Adipocyte (in vitro differentiated cells): ENCODE measurements around the gene AFAP1.
A peak's percentile ranks its signal among the peaks of the same experiment; 100 is the strongest.
"Not testable (repeated sequence)": the region's sequence is repeated elsewhere in the genome, so short reads cannot be mapped to it uniquely, and the experiment has no call there.

Experiments
- DNase-seq: peaks from one replicate; pipeline ENCODE4 v3.0.0-alpha.2; 2015; ENCODE audit warnings: low read depth
- H3K27me3 ChIP-seq: replicated peaks from 2 replicates; pipeline ENCODE4 v1.7.0; 2013; ENCODE audit warnings: mild to moderate bottlenecking, low read length, moderate library complexity; ENCODE audit not compliant: control insufficient read depth, insufficient read depth
- H3K36me3 ChIP-seq: 2 replicates; pipeline ENCODE4 v1.7.0; 2013; ENCODE audit warnings: low read length, mild to moderate bottlenecking, moderate library complexity; ENCODE audit not compliant: control insufficient read depth, insufficient read depth, severe bottlenecking
- H3K4me1 ChIP-seq: 2 replicates; pipeline ENCODE4 v1.7.0; 2013; ENCODE audit warnings: mild to moderate bottlenecking, low read length, moderate library complexity; ENCODE audit not compliant: control insufficient read depth, insufficient read depth
- H3K4me3 ChIP-seq: 2 replicates; pipeline ENCODE4 v1.7.0; 2013; ENCODE audit warnings: mild to moderate bottlenecking, low read length, moderate library complexity
- H3K9ac ChIP-seq: 2 replicates; pipeline ENCODE4 v1.7.0; 2013; ENCODE audit warnings: mild to moderate bottlenecking, low read length, moderate library complexity
- H3K9me3 ChIP-seq: 2 replicates; pipeline ENCODE4 v1.7.0; 2013; ENCODE audit warnings: mild to moderate bottlenecking, low read length, moderate library complexity; ENCODE audit not compliant: control insufficient read depth

AFAP1 gene

GRCh38 chr4:7959078-7959477 is 19.4 kb upstream of the AFAP1 start:
- no peak for DNase-seq
- no peaks in the 10 kb centered on the region for H3K27me3 ChIP-seq

GRCh38 chr4:7956934-7957656 is 17.4 kb upstream of the AFAP1 start:
- H3K36me3 ChIP-seq: no peaks in the 10 kb centered on the region
- no peak overlapping the region for H3K9ac ChIP-seq
- H3K9me3 ChIP-seq: no peaks in the 10 kb centered on the region
- H3K4me1 ChIP-seq: peaks cover 26% of the 10 kb centered on the region
- DNase-seq: no peak
- H3K4me3 ChIP-seq: no peak overlapping the region
- H3K27me3 ChIP-seq: no peaks in the 10 kb centered on the region

More at GRCh38 chr4:7959078-7959477, 19.4 kb upstream of the AFAP1 start:
- Histone ChIP-seq H3K4me3 (no peak overlapping the region), H3K9me3 (no peaks in the 10 kb centered on the region), H3K9ac (no peak overlapping the region), H3K4me1 (peaks cover 26% of the 10 kb centered on the region), H3K36me3 (no peaks in the 10 kb centered on the region)

- no peak overlapping the region for H3K9ac ChIP-seq
- no peaks in the 10 kb centered on the region for H3K9me3 ChIP-seq
- H3K4me3 ChIP-seq: no peak overlapping the region
- H3K36me3 ChIP-seq: no peaks in the 10 kb centered on the region
- H3K27me3 ChIP-seq: no peaks in the 10 kb centered on the region
- peak; percentile 66 for DNase-seq
- H3K4me1 ChIP-seq: peaks cover 25% of the 10 kb centered on the region
Measured at GRCh38 chr4:7956270-7956808, 16.7 kb upstream of the AFAP1 start.

- no peak for DNase-seq
- Histone ChIP-seq H3K9ac (no peak overlapping the region), H3K4me3 (no peak overlapping the region), H3K9me3 (no peaks in the 10 kb centered on the region), H3K4me1 (peaks cover 16% of the 10 kb centered on the region), H3K27me3 (no peaks in the 10 kb centered on the region), H3K36me3 (no peaks in the 10 kb centered on the region)
Measured at GRCh38 chr4:7955393-7955792, 15.7 kb upstream of the AFAP1 start.

- DNase-seq: no peak
- H3K9me3 ChIP-seq: no peaks in the 10 kb centered on the region
- H3K4me1 ChIP-seq: peaks cover 22% of the 10 kb centered on the region
- H3K4me3 ChIP-seq: no peak overlapping the region
- H3K36me3 ChIP-seq: no peaks in the 10 kb centered on the region
- H3K27me3 ChIP-seq: no peaks in the 10 kb centered on the region
- H3K9ac ChIP-seq: no peak overlapping the region
Measured at GRCh38 chr4:7952615-7953014, 13.0 kb upstream of the AFAP1 start.

GRCh38 chr4:7950301-7951092 is 10.8 kb upstream of the AFAP1 start:
- Histone ChIP-seq H3K9ac (no peak overlapping the region), H3K27me3 (no peaks in the 10 kb centered on the region), H3K9me3 (no peaks in the 10 kb centered on the region), H3K4me1 (peaks cover 22% of the 10 kb centered on the region), H3K36me3 (no peaks in the 10 kb centered on the region), H3K4me3 (no peak overlapping the region)
- DNase-seq: no peak

- no peaks in the 10 kb centered on the region for H3K9me3 ChIP-seq
- H3K27me3 ChIP-seq: no peaks in the 10 kb centered on the region
- H3K36me3 ChIP-seq: no peaks in the 10 kb centered on the region
- H3K9ac ChIP-seq: no peak overlapping the region
- no peak for DNase-seq
- H3K4me1 ChIP-seq: peaks cover 26% of the 10 kb centered on the region
- H3K4me3 ChIP-seq: no peak overlapping the region
Measured at GRCh38 chr4:7949759-7950158, 10.1 kb upstream of the AFAP1 start.

GRCh38 chr4:7947927-7948326 is 8.3 kb upstream of the AFAP1 start:
- Histone ChIP-seq H3K4me3 (no peak overlapping the region), H3K27me3 (no peaks in the 10 kb centered on the region), H3K9me3 (no peaks in the 10 kb centered on the region), H3K4me1 (peaks cover 34% of the 10 kb centered on the region), H3K36me3 (no peaks in the 10 kb centered on the region), H3K9ac (no peak overlapping the region)
- no peak for DNase-seq

- H3K27me3 ChIP-seq: no peaks in the 10 kb centered on the region
- peaks cover 55% of the 10 kb centered on the region for H3K4me1 ChIP-seq
- no peak overlapping the region for H3K9ac ChIP-seq
- DNase-seq: no peak
- no peaks in the 10 kb centered on the region for H3K36me3 ChIP-seq
- no peak overlapping the region for H3K4me3 ChIP-seq
- no peaks in the 10 kb centered on the region for H3K9me3 ChIP-seq
Measured at GRCh38 chr4:7945709-7946380, 6.2 kb upstream of the AFAP1 start.

- H3K9ac ChIP-seq: no peak overlapping the region
- H3K27me3 ChIP-seq: no peaks in the 10 kb centered on the region
- H3K4me1 ChIP-seq: peaks cover 63% of the 10 kb centered on the region
- DNase-seq: no peak
- H3K9me3 ChIP-seq: no peaks in the 10 kb centered on the region
- H3K4me3 ChIP-seq: no peak overlapping the region
- H3K36me3 ChIP-seq: no peaks in the 10 kb centered on the region
Measured at GRCh38 chr4:7944599-7945220, 5.0 kb upstream of the AFAP1 start.

- DNase-seq, H3K9ac ChIP-seq, H3K9me3 ChIP-seq, H3K36me3 ChIP-seq, H3K4me3 ChIP-seq, H3K27me3 ChIP-seq: not testable (repeated sequence)
- H3K4me1 ChIP-seq: peaks cover 57% of the 10 kb centered on the region
Measured at GRCh38 chr4:7943688-7944087, 4.0 kb upstream of the AFAP1 start.
